GM20431 (cell line): ENCODE results near the gene H1-8.

Source experiments
- in situ Hi-C: fragments of 300-500 bp; cut with MseI, MboI; formaldehyde crosslinking; loops from one replicate; pipeline ENCODE4 v1.15.0; 2020; ENCODE audit warnings: low sequenced_read_pairs; ENCODE audit not compliant: unreplicated experiment

The H1-8 gene

DNA sequence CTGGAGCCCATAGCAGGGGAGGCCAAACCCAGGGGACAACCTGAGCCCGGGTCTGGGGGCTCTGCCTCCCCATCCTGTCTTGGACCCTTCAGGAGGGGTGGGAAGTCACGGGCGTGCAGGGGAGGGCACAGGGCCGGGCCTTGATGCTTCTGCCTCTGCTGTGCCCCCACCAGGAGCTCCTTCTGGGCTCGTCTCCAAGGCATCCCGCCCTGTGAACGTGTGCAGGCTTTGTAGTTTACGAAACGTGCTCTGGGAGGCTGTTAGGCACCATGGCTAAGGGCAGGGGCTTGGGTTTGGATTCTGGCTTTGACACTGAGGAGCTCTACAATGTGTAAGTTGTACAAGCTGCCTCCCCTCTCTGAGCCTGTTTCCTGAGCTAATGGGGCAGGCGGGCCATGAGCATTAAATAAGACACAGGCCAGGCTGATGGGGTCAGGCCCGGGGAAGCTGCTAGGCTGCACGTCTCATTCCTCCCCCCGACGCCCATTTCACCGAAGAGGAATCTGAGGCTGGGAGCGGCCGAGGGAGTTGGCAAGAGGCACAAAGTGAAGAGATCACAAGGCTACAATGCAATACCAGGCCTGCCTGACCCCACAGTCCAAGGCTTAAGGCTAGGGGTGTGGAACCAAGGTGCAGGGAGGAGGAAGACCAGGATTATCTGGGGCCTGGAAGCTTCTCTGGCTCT is 43.9 kb downstream of the H1-8 start:
- in situ Hi-C loops = no loop called here

DNA sequence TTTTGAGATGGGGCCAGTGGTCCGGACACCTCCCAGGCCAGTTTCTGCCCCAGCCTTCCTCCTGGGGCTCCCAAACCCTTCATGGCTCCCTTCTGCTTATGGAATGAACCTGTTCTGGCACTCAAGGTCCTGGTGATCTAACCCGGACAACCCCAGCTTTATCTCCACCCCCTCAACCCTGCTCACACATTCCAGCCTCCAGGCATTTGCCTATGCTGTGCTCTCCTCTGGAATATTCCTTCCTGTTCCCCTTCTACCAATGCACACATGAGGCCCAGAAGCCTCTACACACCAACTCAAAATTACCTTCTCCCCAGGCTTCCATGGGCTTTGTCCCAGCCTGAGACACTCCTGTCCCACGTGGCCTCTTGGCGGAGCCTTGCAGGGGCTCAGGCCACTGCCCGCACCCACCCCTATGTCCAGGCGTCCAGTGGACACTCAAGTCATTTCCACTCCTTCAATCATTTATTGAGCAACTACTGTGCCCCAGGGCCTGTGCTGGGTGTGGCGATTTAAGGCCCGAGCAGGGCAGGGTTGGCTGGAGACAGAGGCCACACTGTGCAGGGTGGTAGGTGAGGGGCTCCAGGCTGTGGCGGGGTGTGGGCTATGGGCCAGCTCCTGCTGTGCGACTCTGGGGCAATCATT is 44.7 kb downstream of the H1-8 start:
- in situ Hi-C loops = no loop called here

GRCh38 chr3:129590215-129590614 is 47.2 kb downstream of the H1-8 start:
- in situ Hi-C loops = no loop called here

- in situ Hi-C loops = no loop called here
Measured at GRCh38 chr3:129591932-129592331, 49.0 kb downstream of the H1-8 start.

DNA sequence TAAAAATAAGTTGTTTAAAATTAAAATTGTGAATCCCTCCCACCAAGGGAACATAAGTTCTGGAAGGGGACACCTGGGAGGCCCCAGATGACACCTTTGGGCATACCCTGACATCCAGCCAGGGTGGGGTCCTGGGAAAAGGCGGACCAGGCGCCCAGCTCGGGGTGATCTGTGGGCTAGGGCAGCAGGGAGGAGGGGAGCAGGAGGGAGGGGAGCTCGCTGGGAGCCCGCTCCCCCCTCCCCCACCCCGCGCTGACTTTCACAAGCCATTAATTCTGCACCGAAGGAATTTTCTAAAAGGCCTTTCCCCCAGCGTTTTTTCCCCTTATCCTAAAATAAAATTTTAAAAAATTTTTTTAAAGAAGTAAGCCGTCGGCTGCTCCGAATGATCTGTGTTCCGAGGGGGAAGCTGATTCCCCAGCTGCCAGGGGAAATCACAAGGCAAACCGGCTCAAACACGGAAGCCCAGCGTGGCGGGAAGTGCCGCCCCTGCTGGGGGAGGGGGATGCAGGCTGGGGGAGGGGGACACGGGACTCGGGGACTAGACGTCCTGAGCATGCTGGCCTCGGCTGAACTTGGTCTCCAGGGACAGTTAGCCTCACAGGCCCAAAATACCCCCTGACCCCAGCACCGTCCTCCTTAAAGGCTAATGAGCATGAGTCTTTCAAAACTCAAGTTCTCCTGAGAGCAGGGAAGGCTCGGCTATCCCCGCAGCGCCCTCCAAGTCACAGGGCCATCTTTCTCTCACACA is 49.6 kb downstream of the H1-8 start:
- in situ Hi-C loops = no loop called here

GRCh38 chr3:129593230-129593594 is 50.2 kb downstream of the H1-8 start:
- in situ Hi-C loops = no loop called here

DNA sequence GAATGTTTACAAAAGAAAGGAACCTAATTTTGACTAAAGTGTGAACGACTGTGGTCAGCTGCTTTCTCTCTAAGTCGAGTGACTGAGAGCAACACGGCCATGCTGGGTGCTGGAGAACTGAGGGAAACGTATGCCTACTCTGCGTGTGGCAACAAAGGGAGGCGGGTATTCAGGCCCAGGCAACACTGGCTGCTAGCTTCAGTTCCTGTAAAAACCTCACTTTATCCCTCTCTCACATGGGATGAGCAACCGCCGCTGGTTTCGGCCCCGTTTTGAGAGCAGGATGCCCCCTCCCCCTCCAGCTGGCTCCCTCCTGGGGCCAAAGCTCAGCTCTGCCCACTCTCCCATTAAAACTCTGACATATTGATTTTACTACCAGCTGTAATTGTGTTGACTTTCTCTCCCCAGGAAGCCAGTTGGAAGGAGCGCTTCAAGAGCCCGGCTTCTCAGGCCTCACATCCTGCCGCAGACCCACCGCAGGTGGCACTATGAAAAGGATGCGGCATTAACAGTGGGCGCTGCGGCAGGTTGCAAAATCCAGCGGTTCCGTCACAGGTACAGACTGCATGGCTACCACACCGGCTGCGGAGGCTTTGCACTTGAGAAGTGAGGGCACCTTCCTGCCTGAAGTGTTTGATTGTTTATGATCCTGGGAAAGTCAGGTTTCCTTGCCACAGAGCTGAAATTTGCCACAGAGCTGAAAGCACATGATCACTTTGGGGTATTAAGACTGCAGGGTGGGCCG is 50.8 kb downstream of the H1-8 start:
- in situ Hi-C loops = no loop called here

- in situ Hi-C loops = no loop called here
Measured at GRCh38 chr3:129594409-129594808, 51.4 kb downstream of the H1-8 start.

DNA sequence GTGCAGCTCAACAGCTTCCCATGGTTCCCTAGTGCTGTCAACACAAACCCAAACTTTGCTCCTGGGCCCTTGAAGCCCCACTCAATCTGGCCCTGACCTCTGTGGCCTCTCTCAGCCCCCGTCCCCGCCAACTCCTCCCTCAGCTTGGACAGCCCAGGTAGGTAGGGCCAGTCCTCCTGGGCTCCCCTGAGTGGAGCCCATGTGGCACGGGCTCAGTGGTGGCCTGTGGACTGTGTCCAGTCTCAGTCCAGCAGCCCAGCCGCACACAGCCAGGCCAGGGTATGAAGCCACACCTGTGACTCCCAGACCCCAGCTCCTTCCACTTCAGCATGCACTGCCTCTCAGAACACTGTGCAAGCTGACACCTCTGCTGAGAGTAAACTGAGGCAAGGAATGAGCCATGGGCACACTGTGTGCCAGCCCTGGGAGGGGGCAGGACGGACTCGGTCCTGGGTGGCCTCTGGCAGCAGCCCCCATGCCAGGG is 52.0 kb downstream of the H1-8 start:
- in situ Hi-C loops = no loop called here

GRCh38 chr3:129595544-129596193 is 52.7 kb downstream of the H1-8 start:
- in situ Hi-C loops = no loop called here

- in situ Hi-C loops = no loop called here
Measured at GRCh38 chr3:129596194-129597086, 53.5 kb downstream of the H1-8 start.

- in situ Hi-C loops = no loop called here
Measured at GRCh38 chr3:129597087-129597999, 54.4 kb downstream of the H1-8 start.

DNA sequence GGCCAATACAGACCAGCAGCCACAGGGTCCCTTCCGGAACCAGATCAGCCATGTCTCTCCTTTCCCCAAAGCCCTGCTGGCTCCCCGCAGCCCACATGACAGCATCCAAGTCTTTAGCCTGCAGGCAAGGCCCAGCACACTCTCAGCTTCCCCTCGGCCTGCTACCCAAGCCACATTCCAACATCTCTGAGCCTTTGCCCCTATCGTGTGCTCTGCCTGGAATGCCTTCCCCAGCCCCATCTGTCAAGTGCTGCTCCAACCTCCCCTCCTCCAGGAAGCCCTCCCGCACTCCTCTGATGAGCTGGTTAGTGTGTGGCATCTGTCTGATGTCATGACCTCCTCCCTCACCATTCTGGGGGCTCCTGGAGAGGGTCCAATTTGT is 55.0 kb downstream of the H1-8 start:
- in situ Hi-C loops = no loop called here

GRCh38 chr3:129598484-129598883 is 55.5 kb downstream of the H1-8 start:
- in situ Hi-C loops = no loop called here

GRCh38 chr3:129599073-129599472 is 56.1 kb downstream of the H1-8 start:
- in situ Hi-C loops = no loop called here

GRCh38 chr3:129599607-129600006 is 56.6 kb downstream of the H1-8 start:
- in situ Hi-C loops = no loop called here

DNA sequence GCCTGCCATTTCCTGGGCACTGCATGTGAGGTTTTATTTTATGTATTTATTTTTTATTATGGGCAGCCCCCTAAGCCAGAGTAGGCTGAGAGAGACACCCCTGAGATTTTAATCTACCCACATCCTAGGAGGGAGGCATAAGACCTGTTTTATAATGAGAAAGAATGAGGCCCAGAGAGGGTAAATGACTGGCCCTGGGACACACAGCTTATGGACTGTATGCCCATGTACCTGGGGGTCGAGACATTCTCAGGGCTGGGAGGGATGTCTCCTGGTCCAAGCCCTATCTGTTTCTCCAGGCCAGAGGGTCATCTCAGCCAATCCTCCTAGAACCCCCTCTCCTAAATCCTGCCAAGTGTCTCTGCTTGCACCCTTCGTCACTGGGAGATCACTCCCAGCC is 57.4 kb downstream of the H1-8 start:
- in situ Hi-C loops = no loop called here
